SK-N-SH (cell line): Measurements from ENCODE around the gene AGK. TPM values are rescaled to one million over a fixed set of nuclear protein-coding genes. Genes with fewer than 3 reads are reported as not detected.

Source experiments
- CTCF ChIA-PET: fragments of 300-600, 350-600 bp; formaldehyde crosslinking; extraction: SDS; loops from one replicate; lab custom pipeline; 2021; lab: Yijun Ruan, JAX
- POLR2A ChIA-PET: fragments of 350-600 bp; sonication (Branson Sonifier 250); formaldehyde crosslinking; extraction: SDS; loops from one replicate; lab custom pipeline; 2020; ENCODE audit warnings: antibody characterized with exemption, inconsistent platforms; lab: Yijun Ruan, JAX
- DNase-seq: peaks from one replicate; pipeline ENCODE4 v3.0.0; 2012
- H2AFZ ChIP-seq: fragments of 200-600 bp; sonication (generic); 2 replicates; pipeline ENCODE4 v1.8.1; 2016; ENCODE audit warnings: antibody characterized with exemption, mild to moderate bottlenecking, low read depth
- H3F3A ChIP-seq: fragments of 200-600 bp; sonication (generic); replicated peaks from 2 replicates; pipeline ENCODE3; 2016; ENCODE audit warnings: antibody characterized with exemption, mild to moderate bottlenecking; ENCODE audit not compliant: insufficient read depth
- H3K27ac ChIP-seq, 2 experiments: fragments of 200-500 bp in 1 of 2; fragments of 200-600 bp in 1 of 2; sonication (Bioruptor generic) in 1 of 2; sonication (generic), shearing (Covaris generic) in 1 of 2; 2 replicates each; pipeline versions ENCODE4 v1.5.1 to v1.6.1; 2014 to 2016; ENCODE audit warnings: low read depth in 2 of 2, inconsistent platforms in 1 of 2, low read length in 1 of 2, mild to moderate bottlenecking in 1 of 2, mixed read lengths in 1 of 2
- H3K27me3 ChIP-seq: fragments of 200-600 bp; sonication (generic), shearing (Covaris generic); 2 replicates; pipeline ENCODE4 v1.6.1; 2016; ENCODE audit warnings: mixed run types; ENCODE audit not compliant: insufficient read depth
- H3K36me3 ChIP-seq, 2 experiments: fragments of 200-500 bp in 1 of 2; fragments of 200-600 bp in 1 of 2; sonication (Bioruptor generic) in 1 of 2; sonication (generic) in 1 of 2; replicated peaks in 1 of 2; 2 replicates each; pipeline versions ENCODE3 to v1.5.1; 2014 to 2016; ENCODE audit warnings: low read length in 1 of 2, mild to moderate bottlenecking in 1 of 2; ENCODE audit not compliant: insufficient read depth in 2 of 2, control insufficient read depth in 1 of 2
- H3K4me1 ChIP-seq, 2 experiments: fragments of 200-500 bp in 1 of 2; fragments of 200-600 bp in 1 of 2; sonication (Bioruptor generic) in 1 of 2; sonication (generic), shearing (Covaris generic) in 1 of 2; 2 replicates each; pipeline versions ENCODE4 v1.5.1 to v1.6.1; 2014 to 2016; ENCODE audit warnings: low read depth in 1 of 2, low read length in 1 of 2, mixed run types in 1 of 2; ENCODE audit not compliant: insufficient read depth in 2 of 2, control insufficient read depth in 1 of 2
- H3K4me2 ChIP-seq: fragments of 200-600 bp; sonication (generic), shearing (Covaris generic); 2 replicates; pipeline ENCODE4 v1.6.1; 2017; ENCODE audit warnings: mixed run types
- H3K4me3 ChIP-seq, 2 experiments: fragments of 200-500 bp in 1 of 2; fragments of 200-600 bp in 1 of 2; sonication (Bioruptor generic) in 1 of 2; sonication (generic), shearing (Covaris generic) in 1 of 2; 2 replicates each; pipeline versions ENCODE4 v1.5.1 to v1.8.1; 2014 to 2016; ENCODE audit warnings: low read depth in 2 of 2, inconsistent platforms in 1 of 2, low read length in 1 of 2, mild to moderate bottlenecking in 1 of 2, mixed read lengths in 1 of 2, moderate library complexity in 1 of 2
- H3K79me2 ChIP-seq: fragments of 200-600 bp; sonication (generic); 2 replicates; pipeline ENCODE4 v1.8.1; 2017; ENCODE audit warnings: mild to moderate bottlenecking; ENCODE audit not compliant: insufficient read depth
- H3K9ac ChIP-seq: fragments of 200-600 bp; sonication (generic); 2 replicates; pipeline ENCODE4 v1.6.1; 2017; ENCODE audit warnings: mixed run types
- H3K9me2 ChIP-seq: fragments of 200-600 bp; sonication (generic); 2 replicates; pipeline ENCODE4 v1.6.1; 2017; ENCODE audit warnings: mixed run types
- H3K9me3 ChIP-seq: fragments of 200-600 bp; sonication (generic); 2 replicates; pipeline ENCODE4 v1.6.1; 2017; ENCODE audit warnings: mixed run types, mild to moderate bottlenecking, moderate library complexity
- H4K20me1 ChIP-seq: fragments of 200-600 bp; sonication (generic); 2 replicates; pipeline ENCODE4 v1.6.1; 2017; ENCODE audit warnings: mild to moderate bottlenecking, mixed run types; ENCODE audit not compliant: insufficient read depth
- CHD2 ChIP-seq: fragments of 150-350 bp; IDR thresholded peaks from 2 replicates; pipeline ENCODE4 v1.6.1; 2018; ENCODE audit warnings: low read length; ENCODE audit not compliant: partially characterized antibody
- ELF1 ChIP-seq: IDR thresholded peaks from 2 replicates; pipeline ENCODE4 v1.4.0; 2012
- FOSL2 ChIP-seq: IDR thresholded peaks from 2 replicates; pipeline ENCODE4 v1.4.0; 2012; ENCODE audit warnings: low read depth, mild to moderate bottlenecking, moderate library complexity, borderline replicate concordance
- GATA2 ChIP-seq: sonication (generic); formaldehyde crosslinking; IDR thresholded peaks from 2 replicates; pipeline ENCODE4 v1.5.0; 2020; ENCODE audit warnings: mild to moderate bottlenecking, missing genetic modification reagents
- JUND ChIP-seq: IDR thresholded peaks from 2 replicates; pipeline ENCODE4 v1.4.0; 2012
- MXI1 ChIP-seq: IDR thresholded peaks from 2 replicates; pipeline ENCODE4 v1.6.1; 2012; ENCODE audit warnings: mild to moderate bottlenecking, low read depth, low read length, improper control_type of control experiment
- PBX3 ChIP-seq: IDR thresholded peaks from 2 replicates; pipeline ENCODE4; 2012
- SMC3 ChIP-seq: IDR thresholded peaks from 2 replicates; pipeline ENCODE4 v1.6.1; 2012; ENCODE audit warnings: low read depth, low read length, improper control_type of control experiment
- TAF1 ChIP-seq: IDR thresholded peaks from 2 replicates; pipeline ENCODE4 v1.6.1; 2012; ENCODE audit warnings: low read depth, mild to moderate bottlenecking, low read length, moderate library complexity, borderline replicate concordance
- TCF12 ChIP-seq: IDR thresholded peaks from 2 replicates; pipeline ENCODE4 v1.4.0; 2012
- WGBS: methylation state at CpG from one replicate; pipeline ENCODE4 v1.1.6; 2017; ENCODE audit warnings: low lambda C conversion rate; 5-methylcytosine and 5-hydroxymethylcytosine counted together
- polyA plus RNA-seq, 3 experiments: library from polyadenylated mRNA; depleted of rRNA; stranded (reverse); fragments of >200 nt; gene quantifications; 2 replicates each; pipeline ENCODE4 v1.2.3, GENCODE V29; 2012
- TF ChIP-seq, protein P1 (sequence below): IDR thresholded peaks from 2 replicates; pipeline ENCODE4 v1.6.1; 2012; ENCODE audit warnings: mild to moderate bottlenecking, low read depth, low read length, moderate library complexity
- TF ChIP-seq, protein P2 (sequence below): fragments of 150-350 bp; IDR thresholded peaks from 2 replicates; pipeline ENCODE4 v1.6.1; 2017; ENCODE audit warnings: antibody characterized with exemption, low read length, low read depth, borderline replicate concordance
- TF ChIP-seq, protein P3 (sequence below): IDR thresholded peaks from 2 replicates; pipeline ENCODE4 v1.4.0; 2012; ENCODE audit warnings: low read depth

Gene AGK
- polyA plus RNA-seq, 1 of the 3 experiments (the other 2 are of a cell fraction) = 45.7 TPM

- TF ChIP-seq, protein P1, sequence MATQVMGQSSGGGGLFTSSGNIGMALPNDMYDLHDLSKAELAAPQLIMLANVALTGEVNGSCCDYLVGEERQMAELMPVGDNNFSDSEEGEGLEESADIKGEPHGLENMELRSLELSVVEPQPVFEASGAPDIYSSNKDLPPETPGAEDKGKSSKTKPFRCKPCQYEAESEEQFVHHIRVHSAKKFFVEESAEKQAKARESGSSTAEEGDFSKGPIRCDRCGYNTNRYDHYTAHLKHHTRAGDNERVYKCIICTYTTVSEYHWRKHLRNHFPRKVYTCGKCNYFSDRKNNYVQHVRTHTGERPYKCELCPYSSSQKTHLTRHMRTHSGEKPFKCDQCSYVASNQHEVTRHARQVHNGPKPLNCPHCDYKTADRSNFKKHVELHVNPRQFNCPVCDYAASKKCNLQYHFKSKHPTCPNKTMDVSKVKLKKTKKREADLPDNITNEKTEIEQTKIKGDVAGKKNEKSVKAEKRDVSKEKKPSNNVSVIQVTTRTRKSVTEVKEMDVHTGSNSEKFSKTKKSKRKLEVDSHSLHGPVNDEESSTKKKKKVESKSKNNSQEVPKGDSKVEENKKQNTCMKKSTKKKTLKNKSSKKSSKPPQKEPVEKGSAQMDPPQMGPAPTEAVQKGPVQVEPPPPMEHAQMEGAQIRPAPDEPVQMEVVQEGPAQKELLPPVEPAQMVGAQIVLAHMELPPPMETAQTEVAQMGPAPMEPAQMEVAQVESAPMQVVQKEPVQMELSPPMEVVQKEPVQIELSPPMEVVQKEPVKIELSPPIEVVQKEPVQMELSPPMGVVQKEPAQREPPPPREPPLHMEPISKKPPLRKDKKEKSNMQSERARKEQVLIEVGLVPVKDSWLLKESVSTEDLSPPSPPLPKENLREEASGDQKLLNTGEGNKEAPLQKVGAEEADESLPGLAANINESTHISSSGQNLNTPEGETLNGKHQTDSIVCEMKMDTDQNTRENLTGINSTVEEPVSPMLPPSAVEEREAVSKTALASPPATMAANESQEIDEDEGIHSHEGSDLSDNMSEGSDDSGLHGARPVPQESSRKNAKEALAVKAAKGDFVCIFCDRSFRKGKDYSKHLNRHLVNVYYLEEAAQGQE = no peak
These were observed 124.4 kb downstream of the AGK start (continued) for GRCh38 chr7:141675436-141676215.

GRCh38 chr7:141676618-141677017, 125.4 kb downstream of the AGK start:
- Histone ChIP-seq H4K20me1 (no peaks in the 10 kb centered on the region), H3K9ac (no peak overlapping the region), H3K9me3 (no peaks in the 10 kb centered on the region), H3K4me3 (no peak overlapping the region), H3K79me2 (no peaks in the 10 kb centered on the region), H3K4me1 (no peaks in the 10 kb centered on the region), H3K4me2 (no peak overlapping the region), H3K27me3 (no peaks in the 10 kb centered on the region), H3F3A (no peaks in the 10 kb centered on the region), H3K36me3 (peaks cover 37 to 39% of the 10 kb centered on the region in 2 experiments), H3K9me2 (no peaks in the 10 kb centered on the region), H3K27ac (no peak overlapping the region), H2AFZ (no peak overlapping the region)
- DNase-seq = no peak
- 96% methylated on average over 3 of the region's 3 CpGs for WGBS
- TF ChIP-seq JUND (no peak), CHD2 (no peak), FOSL2 (no peak), SMC3 (no peak), MXI1 (no peak), GATA2 (no peak), TCF12 (no peak), ELF1 (no peak), TAF1 (no peak), PBX3 (no peak)
- TF ChIP-seq, protein P2, sequence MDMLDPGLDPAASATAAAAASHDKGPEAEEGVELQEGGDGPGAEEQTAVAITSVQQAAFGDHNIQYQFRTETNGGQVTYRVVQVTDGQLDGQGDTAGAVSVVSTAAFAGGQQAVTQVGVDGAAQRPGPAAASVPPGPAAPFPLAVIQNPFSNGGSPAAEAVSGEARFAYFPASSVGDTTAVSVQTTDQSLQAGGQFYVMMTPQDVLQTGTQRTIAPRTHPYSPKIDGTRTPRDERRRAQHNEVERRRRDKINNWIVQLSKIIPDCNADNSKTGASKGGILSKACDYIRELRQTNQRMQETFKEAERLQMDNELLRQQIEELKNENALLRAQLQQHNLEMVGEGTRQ = no peak
- TF ChIP-seq, protein P3, sequence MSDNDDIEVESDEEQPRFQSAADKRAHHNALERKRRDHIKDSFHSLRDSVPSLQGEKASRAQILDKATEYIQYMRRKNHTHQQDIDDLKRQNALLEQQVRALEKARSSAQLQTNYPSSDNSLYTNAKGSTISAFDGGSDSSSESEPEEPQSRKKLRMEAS = no peak
- TF ChIP-seq, protein P1 = no peak
- ChIA-PET POLR2A (interaction anchor here (0.6 kb wide), 1 partner anchor 15 kb away, joined by 3 read pairs; no protein-coding TSS in a partner anchor), CTCF (interaction anchor here (1.1 to 4.5 kb wide), 2 partner anchors 21 to 27 kb away, joined by 3 to 34 read pairs; no protein-coding TSS in a partner anchor)
